Liver (tissue), 9 donors: Measurements from ENCODE around the gene LHFPL2. TPM values are rescaled to one million over a fixed set of nuclear protein-coding genes. Genes with fewer than 3 reads are reported as not detected.

Source experiments
- DNase-seq: peaks from one replicate; pipeline ENCODE4 v3.0.0-alpha.2; 2017; ENCODE audit warnings: low spot score
- H3K27ac ChIP-seq, 2 donors: one replicate each; pipeline ENCODE4 v1.7.0; 2013; ENCODE audit warnings: inconsistent platforms in 2 of 2, low read length in 2 of 2, control low read depth in 1 of 2, low read depth in 1 of 2, mild to moderate bottlenecking in 1 of 2
- H3K27me3 ChIP-seq, 4 donors: one replicate each; pipeline versions ENCODE4 v1.6.1 to v1.7.0; 2013; ENCODE audit warnings: low read length in 3 of 4, inconsistent platforms in 1 of 4, mild to moderate bottlenecking in 1 of 4, moderate library complexity in 1 of 4; ENCODE audit not compliant: control insufficient read depth in 4 of 4, insufficient read depth in 4 of 4
- H3K36me3 ChIP-seq, 4 donors: one replicate each; pipeline versions ENCODE4 v1.6.1 to v1.7.0; 2013; ENCODE audit warnings: low read length in 3 of 4, mild to moderate bottlenecking in 3 of 4, low read depth in 1 of 4, moderate library complexity in 1 of 4; ENCODE audit not compliant: control insufficient read depth in 4 of 4, insufficient read depth in 3 of 4
- H3K4me1 ChIP-seq, 4 donors: one replicate each; pipeline versions ENCODE4 v1.6.1 to v1.7.0; 2013; ENCODE audit warnings: low read length in 3 of 4, mild to moderate bottlenecking in 3 of 4, moderate library complexity in 1 of 4; ENCODE audit not compliant: control insufficient read depth in 4 of 4, insufficient read depth in 4 of 4
- H3K4me3 ChIP-seq, 3 donors: one replicate each; pipeline versions ENCODE4 v1.6.1 to v1.7.0; 2013; ENCODE audit warnings: low read length in 3 of 3, control low read depth in 1 of 3, low read depth in 1 of 3, mild to moderate bottlenecking in 1 of 3
- H3K9ac ChIP-seq, 2 donors: one replicate each; pipeline ENCODE4 v1.7.0; 2013; ENCODE audit warnings: low read length in 2 of 2, mild to moderate bottlenecking in 2 of 2, moderate library complexity in 2 of 2, control low read depth in 1 of 2, low read depth in 1 of 2
- H3K9me3 ChIP-seq, 4 donors: one replicate each; pipeline versions ENCODE4 v1.6.1 to v1.7.0; 2013; ENCODE audit warnings: low read length in 3 of 4; ENCODE audit not compliant: control insufficient read depth in 4 of 4
- FOXA2 ChIP-seq: IDR thresholded peaks from 2 replicates; pipeline ENCODE4 v1.6.1; 2016; ENCODE audit warnings: antibody characterized with exemption
- GABPA ChIP-seq, 2 donors: IDR thresholded peaks in 1 of 2; conservative IDR thresholded peaks in 1 of 2; 2 replicates each; pipeline ENCODE4 v1.6.1; 2016; ENCODE audit warnings: antibody characterized with exemption in 2 of 2, mild to moderate bottlenecking in 1 of 2, moderate library complexity in 1 of 2
- HNF4A ChIP-seq, 2 donors: conservative IDR thresholded peaks; 2 replicates each; pipeline ENCODE4 v1.6.1; 2016; ENCODE audit warnings: antibody characterized with exemption in 2 of 2, mild to moderate bottlenecking in 2 of 2
- HNF4G ChIP-seq: IDR thresholded peaks from 2 replicates; pipeline ENCODE4 v1.6.1; 2016; ENCODE audit warnings: antibody characterized with exemption
- JUND ChIP-seq, 2 donors: IDR thresholded peaks; 2 replicates each; pipeline ENCODE4 v1.6.1; 2016; ENCODE audit warnings: antibody characterized with exemption in 2 of 2
- NR2F2 ChIP-seq: IDR thresholded peaks from 2 replicates; pipeline ENCODE4 v1.6.1; 2016; ENCODE audit warnings: antibody characterized with exemption
- RAD21 ChIP-seq, 2 donors: IDR thresholded peaks; 2 replicates each; pipeline ENCODE4 v1.6.1; 2016; ENCODE audit warnings: antibody characterized with exemption in 2 of 2, mild to moderate bottlenecking in 2 of 2
- RXRA ChIP-seq, 2 donors: IDR thresholded peaks; 2 replicates each; pipeline ENCODE4 v1.6.1; 2017 to 2018; ENCODE audit warnings: antibody characterized with exemption in 2 of 2, mild to moderate bottlenecking in 1 of 2
- SP1 ChIP-seq: IDR thresholded peaks from 2 replicates; pipeline ENCODE4 v1.6.1; 2018; ENCODE audit warnings: antibody characterized with exemption, mild to moderate bottlenecking
- TAF1 ChIP-seq: conservative IDR thresholded peaks from 2 replicates; pipeline ENCODE4 v1.6.1; 2016; ENCODE audit warnings: antibody characterized with exemption, mild to moderate bottlenecking
- YY1 ChIP-seq: IDR thresholded peaks from 2 replicates; pipeline ENCODE4 v1.6.1; 2016; ENCODE audit warnings: antibody characterized with exemption, mild to moderate bottlenecking
- WGBS: extraction: QIAGEN DNeasy Blood & Tissue Kit; methylation state at CpG from one replicate; pipeline ENCODE4 v1.1.7; 2013; 5-methylcytosine and 5-hydroxymethylcytosine counted together
- polyA plus RNA-seq, 2 donors: library from polyadenylated mRNA; stranded (reverse) in 1 of 2; unstranded in 1 of 2; fragments of 200-250 nt in 1 of 2; fragments of >200 nt in 1 of 2; fragmentation: Nextera tagmentation in 1 of 2; extraction: Ambion mirVana in 1 of 2; gene quantifications; one replicate each; pipeline versions ENCODE4 v1.2.1 to v1.2.3, GENCODE V29; 2013 to 2015
- total RNA-seq, 2 donors: library from RNA; depleted of rRNA; stranded (reverse); fragments of >200 nt; gene quantifications; one replicate each; pipeline ENCODE4 v1.2.3, GENCODE V29; 2014
- TF ChIP-seq, protein P1 (sequence below): IDR thresholded peaks from 2 replicates; pipeline ENCODE4 v1.6.1; 2016; ENCODE audit warnings: antibody characterized with exemption, mild to moderate bottlenecking
- TF ChIP-seq, protein P2 (sequence below): IDR thresholded peaks from 2 replicates; pipeline ENCODE4 v1.6.1; 2016; ENCODE audit warnings: antibody characterized with exemption
- TF ChIP-seq, protein P3 (sequence below): fragments of 150-350 bp; IDR thresholded peaks from 2 replicates; pipeline ENCODE4 v1.5.1; 2017; ENCODE audit warnings: improper control_type of control experiment, low read depth, low read length; ENCODE audit not compliant: missing input control
- TF ChIP-seq, protein P4 (sequence below): IDR thresholded peaks from 2 replicates; pipeline ENCODE4 v1.6.1; 2016; ENCODE audit warnings: antibody characterized with exemption
- TF ChIP-seq, protein P5 (sequence below): IDR thresholded peaks from 2 replicates; pipeline ENCODE4 v1.6.1; 2016; ENCODE audit warnings: antibody characterized with exemption
- donor health status: healthy.
- donor health status: healthy.
- donor health status: healthy.
- donor health status: healthy.
- donor health status: healthy.

Gene LHFPL2
- total and polyA plus RNA-seq, 4 donors, result 1.6 to 9.4 (median 5.6) TPM

DNA sequence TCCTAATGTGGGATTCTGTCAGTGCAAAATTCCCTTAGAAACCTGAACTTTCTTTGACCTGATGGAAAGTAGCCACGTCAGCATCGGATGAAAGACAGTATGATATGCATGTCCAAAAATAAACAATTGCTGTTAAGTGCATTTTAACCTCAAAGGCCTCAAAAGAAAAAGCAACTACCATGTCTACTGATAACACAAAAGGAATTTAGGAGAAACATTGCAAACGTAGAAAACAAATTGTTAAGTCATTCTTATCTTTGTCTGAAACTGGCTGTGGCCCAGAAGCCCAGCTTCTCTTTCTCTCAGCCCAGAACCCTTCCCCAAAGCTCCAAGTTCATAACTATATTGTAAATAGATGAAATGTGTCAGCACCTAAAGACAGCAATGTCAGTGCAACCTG lies 11.1 kb upstream of the LHFPL2 start:
- WGBS, result 66% methylated on average over 3 of the region's 3 CpGs
- H3K4me3 ChIP-seq, result no peak overlapping the region
- H3K4me1 ChIP-seq, result no peaks in the 10 kb centered on the region
- H3K27me3 ChIP-seq, result no peaks in the 10 kb centered on the region
- TF ChIP-seq NR2F2 (peak; percentile 33), FOXA2 (no peak), RXRA (IDR thresholded peaks at IDR 0.05) (peak in 1 of 2 donors; percentile 17), JUND (IDR thresholded peaks at IDR 0.05) (no peak), GABPA (IDR thresholded peaks at IDR 0.05 in 1 of 2, conservative IDR thresholded peaks at IDR 0.05 in 1 of 2) (no peak), YY1 (no peak), SP1 (peak; percentile 10)
- TF ChIP-seq, protein P1, sequence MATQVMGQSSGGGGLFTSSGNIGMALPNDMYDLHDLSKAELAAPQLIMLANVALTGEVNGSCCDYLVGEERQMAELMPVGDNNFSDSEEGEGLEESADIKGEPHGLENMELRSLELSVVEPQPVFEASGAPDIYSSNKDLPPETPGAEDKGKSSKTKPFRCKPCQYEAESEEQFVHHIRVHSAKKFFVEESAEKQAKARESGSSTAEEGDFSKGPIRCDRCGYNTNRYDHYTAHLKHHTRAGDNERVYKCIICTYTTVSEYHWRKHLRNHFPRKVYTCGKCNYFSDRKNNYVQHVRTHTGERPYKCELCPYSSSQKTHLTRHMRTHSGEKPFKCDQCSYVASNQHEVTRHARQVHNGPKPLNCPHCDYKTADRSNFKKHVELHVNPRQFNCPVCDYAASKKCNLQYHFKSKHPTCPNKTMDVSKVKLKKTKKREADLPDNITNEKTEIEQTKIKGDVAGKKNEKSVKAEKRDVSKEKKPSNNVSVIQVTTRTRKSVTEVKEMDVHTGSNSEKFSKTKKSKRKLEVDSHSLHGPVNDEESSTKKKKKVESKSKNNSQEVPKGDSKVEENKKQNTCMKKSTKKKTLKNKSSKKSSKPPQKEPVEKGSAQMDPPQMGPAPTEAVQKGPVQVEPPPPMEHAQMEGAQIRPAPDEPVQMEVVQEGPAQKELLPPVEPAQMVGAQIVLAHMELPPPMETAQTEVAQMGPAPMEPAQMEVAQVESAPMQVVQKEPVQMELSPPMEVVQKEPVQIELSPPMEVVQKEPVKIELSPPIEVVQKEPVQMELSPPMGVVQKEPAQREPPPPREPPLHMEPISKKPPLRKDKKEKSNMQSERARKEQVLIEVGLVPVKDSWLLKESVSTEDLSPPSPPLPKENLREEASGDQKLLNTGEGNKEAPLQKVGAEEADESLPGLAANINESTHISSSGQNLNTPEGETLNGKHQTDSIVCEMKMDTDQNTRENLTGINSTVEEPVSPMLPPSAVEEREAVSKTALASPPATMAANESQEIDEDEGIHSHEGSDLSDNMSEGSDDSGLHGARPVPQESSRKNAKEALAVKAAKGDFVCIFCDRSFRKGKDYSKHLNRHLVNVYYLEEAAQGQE, result no peak
- TF ChIP-seq, protein P2, sequence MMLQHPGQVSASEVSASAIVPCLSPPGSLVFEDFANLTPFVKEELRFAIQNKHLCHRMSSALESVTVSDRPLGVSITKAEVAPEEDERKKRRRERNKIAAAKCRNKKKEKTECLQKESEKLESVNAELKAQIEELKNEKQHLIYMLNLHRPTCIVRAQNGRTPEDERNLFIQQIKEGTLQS, result no peak
- TF ChIP-seq, protein P3, sequence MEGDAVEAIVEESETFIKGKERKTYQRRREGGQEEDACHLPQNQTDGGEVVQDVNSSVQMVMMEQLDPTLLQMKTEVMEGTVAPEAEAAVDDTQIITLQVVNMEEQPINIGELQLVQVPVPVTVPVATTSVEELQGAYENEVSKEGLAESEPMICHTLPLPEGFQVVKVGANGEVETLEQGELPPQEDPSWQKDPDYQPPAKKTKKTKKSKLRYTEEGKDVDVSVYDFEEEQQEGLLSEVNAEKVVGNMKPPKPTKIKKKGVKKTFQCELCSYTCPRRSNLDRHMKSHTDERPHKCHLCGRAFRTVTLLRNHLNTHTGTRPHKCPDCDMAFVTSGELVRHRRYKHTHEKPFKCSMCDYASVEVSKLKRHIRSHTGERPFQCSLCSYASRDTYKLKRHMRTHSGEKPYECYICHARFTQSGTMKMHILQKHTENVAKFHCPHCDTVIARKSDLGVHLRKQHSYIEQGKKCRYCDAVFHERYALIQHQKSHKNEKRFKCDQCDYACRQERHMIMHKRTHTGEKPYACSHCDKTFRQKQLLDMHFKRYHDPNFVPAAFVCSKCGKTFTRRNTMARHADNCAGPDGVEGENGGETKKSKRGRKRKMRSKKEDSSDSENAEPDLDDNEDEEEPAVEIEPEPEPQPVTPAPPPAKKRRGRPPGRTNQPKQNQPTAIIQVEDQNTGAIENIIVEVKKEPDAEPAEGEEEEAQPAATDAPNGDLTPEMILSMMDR, result no peak
- TF ChIP-seq, protein P4, sequence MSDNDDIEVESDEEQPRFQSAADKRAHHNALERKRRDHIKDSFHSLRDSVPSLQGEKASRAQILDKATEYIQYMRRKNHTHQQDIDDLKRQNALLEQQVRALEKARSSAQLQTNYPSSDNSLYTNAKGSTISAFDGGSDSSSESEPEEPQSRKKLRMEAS, result no peak
- TF ChIP-seq, protein P5, sequence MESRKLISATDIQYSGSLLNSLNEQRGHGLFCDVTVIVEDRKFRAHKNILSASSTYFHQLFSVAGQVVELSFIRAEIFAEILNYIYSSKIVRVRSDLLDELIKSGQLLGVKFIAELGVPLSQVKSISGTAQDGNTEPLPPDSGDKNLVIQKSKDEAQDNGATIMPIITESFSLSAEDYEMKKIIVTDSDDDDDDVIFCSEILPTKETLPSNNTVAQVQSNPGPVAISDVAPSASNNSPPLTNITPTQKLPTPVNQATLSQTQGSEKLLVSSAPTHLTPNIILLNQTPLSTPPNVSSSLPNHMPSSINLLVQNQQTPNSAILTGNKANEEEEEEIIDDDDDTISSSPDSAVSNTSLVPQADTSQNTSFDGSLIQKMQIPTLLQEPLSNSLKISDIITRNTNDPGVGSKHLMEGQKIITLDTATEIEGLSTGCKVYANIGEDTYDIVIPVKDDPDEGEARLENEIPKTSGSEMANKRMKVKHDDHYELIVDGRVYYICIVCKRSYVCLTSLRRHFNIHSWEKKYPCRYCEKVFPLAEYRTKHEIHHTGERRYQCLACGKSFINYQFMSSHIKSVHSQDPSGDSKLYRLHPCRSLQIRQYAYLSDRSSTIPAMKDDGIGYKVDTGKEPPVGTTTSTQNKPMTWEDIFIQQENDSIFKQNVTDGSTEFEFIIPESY, result no peak
- no peaks in the 10 kb centered on the region for H3K36me3 ChIP-seq
- no peak overlapping the region for H3K9ac ChIP-seq
- no peaks in the 10 kb centered on the region for H3K9me3 ChIP-seq
- H3K27ac ChIP-seq, result no peak overlapping the region
- no peak for DNase-seq

DNA sequence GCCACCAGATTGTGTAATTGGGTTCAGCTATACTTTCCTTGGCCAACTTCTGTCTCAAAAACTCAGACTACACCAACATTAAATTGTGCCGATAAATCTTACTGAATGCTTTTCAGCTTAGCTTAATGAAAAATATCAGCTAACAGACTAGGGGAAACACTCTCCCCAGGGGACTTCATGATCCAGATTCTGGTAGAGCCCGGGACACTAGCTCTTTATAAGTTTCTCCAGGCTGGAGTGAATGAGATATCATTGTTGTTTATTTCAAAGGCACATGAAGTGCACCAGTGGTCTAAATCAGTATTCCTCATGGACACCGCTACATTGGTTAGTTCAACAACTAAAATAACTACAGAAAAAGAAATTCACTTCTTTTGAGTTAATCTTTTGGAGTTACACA lies 10.5 kb upstream of the LHFPL2 start:
- H3K36me3 ChIP-seq, result no peaks in the 10 kb centered on the region
- no peaks in the 10 kb centered on the region for H3K9me3 ChIP-seq
- no peak overlapping the region for H3K27ac ChIP-seq
- TF ChIP-seq NR2F2 (no peak), HNF4A (conservative IDR thresholded peaks at IDR 0.05) (no peak), HNF4G (no peak), TAF1 (no peak), RAD21 (IDR thresholded peaks at IDR 0.05) (no peak), SP1 (no peak), YY1 (no peak), RXRA (IDR thresholded peaks at IDR 0.05) (no peak)
- TF ChIP-seq, protein P1, result no peak
- no peaks in the 10 kb centered on the region for H3K27me3 ChIP-seq
- 92% methylated on average over 3 of the region's 3 CpGs for WGBS
- H3K4me3 ChIP-seq, result no peak overlapping the region
- DNase-seq, result no peak
- H3K9ac ChIP-seq, result no peak overlapping the region
- no peaks in the 10 kb centered on the region for H3K4me1 ChIP-seq
